GM18520 (cell line): ENCODE results near the gene MEDAG.

Source experiments
- ATAC-seq: cut with Tn5 transposase; IDR thresholded peaks from one replicate; pipeline ENCODE4 v1.9.1; 2021; ENCODE audit not compliant: unreplicated experiment

MEDAG gene

GRCh38 chr13:30905932-30906383 lies at the start of gene MEDAG:
TSS of gene MEDAG (plus strand) at chr13:30906271. CDS start at chr13:30906516, 245 bp downstream.
- ATAC-seq, result no peak

GRCh38 chr13:30857018-30857417 lies 49.1 kb upstream of the MEDAG start:
- ATAC-seq, result no peak

- ATAC-seq, result no peak
Observed at GRCh38 chr13:30857636-30858035, 48.4 kb upstream of the MEDAG start.

GRCh38 chr13:30859326-30859725 lies 46.7 kb upstream of the MEDAG start:
- ATAC-seq, result no peak

GRCh38 chr13:30861163-30861562 lies 44.9 kb upstream of the MEDAG start:
- no peak for ATAC-seq

- ATAC-seq, result no peak
Observed at GRCh38 chr13:30861836-30862467, 44.1 kb upstream of the MEDAG start.

GRCh38 chr13:30862707-30863106 lies 43.4 kb upstream of the MEDAG start:
- no peak for ATAC-seq

- no peak for ATAC-seq
Observed at GRCh38 chr13:30863231-30863630, 42.8 kb upstream of the MEDAG start.

GRCh38 chr13:30863796-30864195 lies 42.3 kb upstream of the MEDAG start:
- no peak for ATAC-seq

- no peak for ATAC-seq
Observed at GRCh38 chr13:30864433-30865122, 41.5 kb upstream of the MEDAG start.

GRCh38 chr13:30865123-30866049 lies 40.7 kb upstream of the MEDAG start:
- peak; percentile 58 for ATAC-seq

GRCh38 chr13:30866677-30867076 lies 39.4 kb upstream of the MEDAG start:
- no peak for ATAC-seq

- ATAC-seq, result no peak
Observed at GRCh38 chr13:30867089-30867669, 38.9 kb upstream of the MEDAG start.

- ATAC-seq, result no peak
Observed at GRCh38 chr13:30868799-30869470, 37.1 kb upstream of the MEDAG start.

- ATAC-seq, result no peak
Observed at GRCh38 chr13:30869491-30869890, 36.6 kb upstream of the MEDAG start.

GRCh38 chr13:30870049-30870884 lies 35.8 kb upstream of the MEDAG start:
- no peak for ATAC-seq

GRCh38 chr13:30870916-30871587 lies 35.0 kb upstream of the MEDAG start:
- ATAC-seq, result no peak

- no peak for ATAC-seq
Observed at GRCh38 chr13:30871588-30872275, 34.3 kb upstream of the MEDAG start.

- ATAC-seq, result no peak
Observed at GRCh38 chr13:30872276-30872594, 33.8 kb upstream of the MEDAG start.
